Endodermal cell (in vitro differentiated cells): ENCODE measurements around the gene SYCE3. TPM values are rescaled to one million over a fixed set of nuclear protein-coding genes. Genes with fewer than 3 reads are reported as not detected.

ENCODE experiments used
- DNase-seq: peaks from one replicate; pipeline ENCODE4 v3.0.0-alpha.2; 2017
- H3K27ac ChIP-seq: 2 replicates; pipeline ENCODE4 v1.5.1; 2013; ENCODE audit warnings: mild to moderate bottlenecking, low read depth, low read length, moderate library complexity
- H3K27me3 ChIP-seq: 2 replicates; pipeline ENCODE4 v1.6.1; 2013; ENCODE audit warnings: mild to moderate bottlenecking, low read length, moderate library complexity; ENCODE audit not compliant: insufficient read depth, control insufficient read depth, poor library complexity, severe bottlenecking
- H3K36me3 ChIP-seq: 2 replicates; pipeline ENCODE4 v1.7.0; 2013; ENCODE audit warnings: mild to moderate bottlenecking, low read length, moderate library complexity; ENCODE audit not compliant: control insufficient read depth, insufficient read depth
- H3K4me1 ChIP-seq: one replicate; pipeline ENCODE4 v1.7.0; 2013; ENCODE audit warnings: low read length; ENCODE audit not compliant: control insufficient read depth, insufficient read depth
- H3K4me3 ChIP-seq: 2 replicates; pipeline ENCODE4 v1.5.1; 2013; ENCODE audit warnings: mild to moderate bottlenecking, low read length, moderate library complexity
- H3K9ac ChIP-seq: 2 replicates; pipeline ENCODE4 v1.6.1; 2013; ENCODE audit warnings: mild to moderate bottlenecking, low read length, moderate library complexity; ENCODE audit not compliant: poor library complexity, severe bottlenecking; ENCODE audit errors: extremely low read depth
- H3K9me3 ChIP-seq: 2 replicates; pipeline ENCODE4 v1.6.1; 2013; ENCODE audit warnings: mild to moderate bottlenecking, low read length, moderate library complexity; ENCODE audit not compliant: control insufficient read depth
- H3K27ac Mint-ChIP-seq: 2 replicates; pipeline ENCODE4 v1.8.0; 2020; ENCODE audit warnings: mixed read lengths
- H3K27me3 Mint-ChIP-seq: 2 replicates; pipeline ENCODE4 v1.8.0; 2021; ENCODE audit warnings: mild to moderate bottlenecking, mixed read lengths; ENCODE audit not compliant: insufficient read depth
- H3K36me3 Mint-ChIP-seq: 2 replicates; pipeline ENCODE4 v1.8.0; 2020; ENCODE audit warnings: low read depth, mixed read lengths
- H3K4me1 Mint-ChIP-seq: 2 replicates; pipeline ENCODE4 v1.8.0; 2020; ENCODE audit warnings: mixed read lengths
- H3K4me3 Mint-ChIP-seq: 2 replicates; pipeline ENCODE4 v1.8.0; 2020; ENCODE audit warnings: mild to moderate bottlenecking, moderate library complexity, mixed read lengths
- H3K9me3 Mint-ChIP-seq: 2 replicates; pipeline ENCODE4 v1.8.0; 2020; ENCODE audit warnings: mild to moderate bottlenecking, mixed read lengths
- WGBS, 2 experiments: methylation state at CpG; one replicate each; pipeline versions ENCODE4 v1.1.5 to v1.1.7; 2013; ENCODE audit warnings: missing lambda C conversion rate in 2 of 2, mixed read lengths in 1 of 2; ENCODE audit not compliant: insufficient coverage in 1 of 2, insufficient read length in 1 of 2; 5-methylcytosine and 5-hydroxymethylcytosine counted together
- total RNA-seq, 2 donors: library from RNA; stranded (reverse); fragmentation: NEBNext Ultra II Directional in 1 of 2; extraction: Animal tissue kit (Norgen Biotek cat#: 25700) in 1 of 2; gene quantifications; 2 replicates in 1 of 2; 3 replicates in 1 of 2; pipeline ENCODE4 v1.2.1, GENCODE V29; 2021
- TF ChIP-seq, protein P1 (sequence below): fragments of 200-600 bp; sonication (generic); conservative IDR thresholded peaks from 2 replicates; pipeline ENCODE4 v1.5.0; 2021; ENCODE audit warnings: antibody characterized with exemption, mild to moderate bottlenecking

SYCE3 gene
- total RNA-seq, 2 donors from 2014 or later, result 0.70 to 0.91 TPM

- Mint-ChIP-seq H3K36me3 (peaks cover 5% of the 10 kb centered on the region), H3K4me1 (peaks cover 9% of the 10 kb centered on the region), H3K27me3 (peaks cover 40% of the 10 kb centered on the region), H3K4me3 (peak overlapping the region; percentile 70), H3K27ac (no peak overlapping the region), H3K9me3 (no peaks in the 10 kb centered on the region)
- H3K9ac ChIP-seq, result peak overlapping the region; percentile 25
- H3K27me3 ChIP-seq, result peaks cover 34% of the 10 kb centered on the region
- H3K36me3 ChIP-seq, result peaks cover 12% of the 10 kb centered on the region
- DNase-seq, result peak; percentile 88
- H3K4me1 ChIP-seq, result no peaks in the 10 kb centered on the region
- peak overlapping the region; percentile 87 for H3K27ac ChIP-seq
- H3K4me3 ChIP-seq, result peak overlapping the region; percentile 88
- TF ChIP-seq, protein P1, sequence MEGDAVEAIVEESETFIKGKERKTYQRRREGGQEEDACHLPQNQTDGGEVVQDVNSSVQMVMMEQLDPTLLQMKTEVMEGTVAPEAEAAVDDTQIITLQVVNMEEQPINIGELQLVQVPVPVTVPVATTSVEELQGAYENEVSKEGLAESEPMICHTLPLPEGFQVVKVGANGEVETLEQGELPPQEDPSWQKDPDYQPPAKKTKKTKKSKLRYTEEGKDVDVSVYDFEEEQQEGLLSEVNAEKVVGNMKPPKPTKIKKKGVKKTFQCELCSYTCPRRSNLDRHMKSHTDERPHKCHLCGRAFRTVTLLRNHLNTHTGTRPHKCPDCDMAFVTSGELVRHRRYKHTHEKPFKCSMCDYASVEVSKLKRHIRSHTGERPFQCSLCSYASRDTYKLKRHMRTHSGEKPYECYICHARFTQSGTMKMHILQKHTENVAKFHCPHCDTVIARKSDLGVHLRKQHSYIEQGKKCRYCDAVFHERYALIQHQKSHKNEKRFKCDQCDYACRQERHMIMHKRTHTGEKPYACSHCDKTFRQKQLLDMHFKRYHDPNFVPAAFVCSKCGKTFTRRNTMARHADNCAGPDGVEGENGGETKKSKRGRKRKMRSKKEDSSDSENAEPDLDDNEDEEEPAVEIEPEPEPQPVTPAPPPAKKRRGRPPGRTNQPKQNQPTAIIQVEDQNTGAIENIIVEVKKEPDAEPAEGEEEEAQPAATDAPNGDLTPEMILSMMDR, result peak; percentile 71
- WGBS, 2 experiments, result 2 to 3% methylated on average over 24 to 77 of the region's 77 CpGs
- H3K9me3 ChIP-seq, result no peaks in the 10 kb centered on the region
Measured at GRCh38 chr22:50526108-50526833, 36.4 kb downstream of the SYCE3 start.

DNA sequence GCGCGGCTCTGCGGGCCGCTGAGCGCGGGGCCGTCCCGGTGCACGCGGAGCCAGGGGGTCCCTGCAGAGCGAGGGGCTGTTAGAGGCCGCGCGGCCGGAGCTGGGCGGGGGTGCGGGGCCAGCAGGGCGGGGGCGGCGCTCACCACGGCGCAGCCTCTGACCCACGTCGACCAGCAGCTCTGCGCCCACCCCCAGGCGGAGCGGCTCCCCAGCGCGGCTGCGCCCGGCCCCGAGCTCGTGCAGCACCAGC is 36.9 kb downstream of the SYCE3 start:
- no peak for DNase-seq
- peaks cover 16% of the 10 kb centered on the region for H3K36me3 ChIP-seq
- peaks cover 36% of the 10 kb centered on the region for H3K27me3 Mint-ChIP-seq
- WGBS, 2 experiments, result 0% methylated on average over 5 to 33 of the region's 33 CpGs
- peaks cover 29% of the 10 kb centered on the region for H3K27me3 ChIP-seq
- H3K36me3 Mint-ChIP-seq, result peaks cover 8% of the 10 kb centered on the region
- TF ChIP-seq, protein P1, result no peak
- H3K4me3 Mint-ChIP-seq, result peak overlapping the region; percentile 70
- no peaks in the 10 kb centered on the region for H3K4me1 ChIP-seq
- H3K27ac ChIP-seq, result peak overlapping the region; percentile 87
- H3K4me3 ChIP-seq, result peak overlapping the region; percentile 88
- H3K9me3 Mint-ChIP-seq, result no peaks in the 10 kb centered on the region
- H3K9ac ChIP-seq, result no peak overlapping the region
- no peaks in the 10 kb centered on the region for H3K9me3 ChIP-seq
- no peak overlapping the region for H3K27ac Mint-ChIP-seq
- H3K4me1 Mint-ChIP-seq, result peaks cover 9% of the 10 kb centered on the region

- peaks cover 9% of the 10 kb centered on the region for H3K4me1 Mint-ChIP-seq
- peak within 1 kb of the TSS; percentile 70 for H3K4me3 Mint-ChIP-seq
- peaks cover 31% of the 10 kb centered on the region for H3K27me3 Mint-ChIP-seq
- H3K27ac Mint-ChIP-seq, result peak within 1 kb of the TSS; percentile 87
- Histone ChIP-seq H3K4me1 (no peaks in the 10 kb centered on the region), H3K36me3 (peaks cover 16% of the 10 kb centered on the region), H3K9ac (peak within 1 kb of the TSS; percentile 75), H3K4me3 (peak within 1 kb of the TSS; percentile 88), H3K27me3 (peaks cover 24% of the 10 kb centered on the region), H3K9me3 (no peaks in the 10 kb centered on the region), H3K27ac (peak within 1 kb of the TSS; percentile 87)
- 0 to 2% methylated on average over 50 to 84 of the region's 84 CpGs for WGBS, 2 experiments
- peak; percentile 98 for DNase-seq
- peaks cover 8% of the 10 kb centered on the region for H3K36me3 Mint-ChIP-seq
- no peaks in the 10 kb centered on the region for H3K9me3 Mint-ChIP-seq
- TF ChIP-seq, protein P1, result peak; percentile 73
Measured at GRCh38 chr22:50525104-50525857, 37.4 kb downstream of the SYCE3 start, which contains the start of gene SCO2. Gene SCO2, minus strand, starts transcription at chr22:50525598. Its CDS starts 1,187 bp downstream, at chr22:50524411.
